ENCODE data around the gene TMEM247.

DNA sequence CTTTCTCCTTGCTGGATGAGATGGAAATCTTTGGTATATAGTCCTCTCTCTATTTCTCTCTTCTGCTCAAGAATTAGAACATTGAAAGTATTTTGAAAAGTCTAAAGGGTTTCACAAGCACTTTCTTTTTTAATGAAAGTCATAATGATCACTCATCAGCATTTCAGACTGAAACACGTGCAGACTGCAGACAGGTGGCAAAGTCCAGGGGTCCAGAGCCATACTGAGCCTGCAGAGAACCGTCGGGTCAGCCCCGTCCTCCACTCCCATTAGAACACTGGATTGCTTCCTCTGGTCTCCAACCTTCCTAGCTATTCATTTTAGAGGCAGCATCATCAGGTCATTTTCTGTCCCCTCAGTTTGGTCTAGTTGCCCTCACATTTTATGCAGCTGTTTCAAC, 3.1 kb downstream of the TMEM247 start:
- TF ChIP-seq, protein P1, sequence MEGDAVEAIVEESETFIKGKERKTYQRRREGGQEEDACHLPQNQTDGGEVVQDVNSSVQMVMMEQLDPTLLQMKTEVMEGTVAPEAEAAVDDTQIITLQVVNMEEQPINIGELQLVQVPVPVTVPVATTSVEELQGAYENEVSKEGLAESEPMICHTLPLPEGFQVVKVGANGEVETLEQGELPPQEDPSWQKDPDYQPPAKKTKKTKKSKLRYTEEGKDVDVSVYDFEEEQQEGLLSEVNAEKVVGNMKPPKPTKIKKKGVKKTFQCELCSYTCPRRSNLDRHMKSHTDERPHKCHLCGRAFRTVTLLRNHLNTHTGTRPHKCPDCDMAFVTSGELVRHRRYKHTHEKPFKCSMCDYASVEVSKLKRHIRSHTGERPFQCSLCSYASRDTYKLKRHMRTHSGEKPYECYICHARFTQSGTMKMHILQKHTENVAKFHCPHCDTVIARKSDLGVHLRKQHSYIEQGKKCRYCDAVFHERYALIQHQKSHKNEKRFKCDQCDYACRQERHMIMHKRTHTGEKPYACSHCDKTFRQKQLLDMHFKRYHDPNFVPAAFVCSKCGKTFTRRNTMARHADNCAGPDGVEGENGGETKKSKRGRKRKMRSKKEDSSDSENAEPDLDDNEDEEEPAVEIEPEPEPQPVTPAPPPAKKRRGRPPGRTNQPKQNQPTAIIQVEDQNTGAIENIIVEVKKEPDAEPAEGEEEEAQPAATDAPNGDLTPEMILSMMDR (IDR thresholded peaks at IDR 0.05; ENCODE audit: borderline replicate concordance, extremely low read depth, low read length, poor library complexity, severe bottlenecking) = no peak
- no peak for TF ChIP-seq EZH2 (IDR thresholded peaks at IDR 0.05; ENCODE audit: borderline replicate concordance, low read depth, low read length, severe bottlenecking)
